Fibroblast of lung (primary cell): Measurements from ENCODE around the gene CGGBP1. TPM values are rescaled to one million over a fixed set of nuclear protein-coding genes. Genes with fewer than 3 reads are reported as not detected.

Experiments
- DNase-seq, 2 donors: peaks; one replicate each; pipeline versions ENCODE4 v3.0.0 to v3.0.0-alpha.2; 2010; ENCODE audit warnings: low read depth in 2 of 2
- H2AFZ ChIP-seq: 2 replicates; pipeline ENCODE4 v1.5.1; 2012; ENCODE audit warnings: low read length, control low read depth, inconsistent platforms
- H3K27ac ChIP-seq: 2 replicates; pipeline ENCODE4 v1.5.1; 2011; ENCODE audit warnings: low read length, control low read depth; ENCODE audit not compliant: insufficient read depth
- H3K27me3 ChIP-seq: 2 replicates; pipeline ENCODE4 v1.5.1; 2011; ENCODE audit warnings: mild to moderate bottlenecking, low read length; ENCODE audit not compliant: control insufficient read depth, insufficient read depth
- H3K36me3 ChIP-seq: 2 replicates; pipeline ENCODE4 v1.5.1; 2011; ENCODE audit warnings: low read length; ENCODE audit not compliant: control insufficient read depth, insufficient read depth
- H3K4me1 ChIP-seq: 2 replicates; pipeline ENCODE4 v1.5.1; 2011; ENCODE audit warnings: low read length; ENCODE audit not compliant: control insufficient read depth, insufficient read depth; ENCODE audit errors: extremely low read depth
- H3K4me2 ChIP-seq: 2 replicates; pipeline ENCODE4 v1.5.1; 2011; ENCODE audit warnings: low read length, control low read depth; ENCODE audit not compliant: insufficient read depth; ENCODE audit errors: extremely low read depth
- H3K4me3 ChIP-seq, 4 experiments: fragments of 200-600 bp in 1 of 4; sonication (generic) in 1 of 4; replicated peaks in 1 of 4; 2 replicates each; pipeline ENCODE4 v1.5.1; 2011 to 2016; ENCODE audit warnings: low read length in 4 of 4, low read depth in 3 of 4, mild to moderate bottlenecking in 3 of 4, control low read depth in 2 of 4, inconsistent platforms in 1 of 4, mixed read lengths in 1 of 4; ENCODE audit not compliant: insufficient read depth in 1 of 4; ENCODE audit errors: control extremely low read depth in 1 of 4
- H3K79me2 ChIP-seq: 2 replicates; pipeline ENCODE4 v1.5.1; 2012; ENCODE audit warnings: mild to moderate bottlenecking, low read length, inconsistent platforms; ENCODE audit not compliant: control insufficient read depth, insufficient read depth
- H3K9ac ChIP-seq: 2 replicates; pipeline ENCODE4 v1.5.1; 2011; ENCODE audit warnings: mild to moderate bottlenecking, low read length, control low read depth; ENCODE audit not compliant: insufficient read depth
- H3K9me3 ChIP-seq: 2 replicates; pipeline ENCODE4 v1.5.1; 2012; ENCODE audit warnings: low read depth, low read length; ENCODE audit not compliant: control insufficient read depth, insufficient read depth
- H4K20me1 ChIP-seq: 2 replicates; pipeline ENCODE4 v1.5.1; 2011; ENCODE audit warnings: low read length; ENCODE audit not compliant: control insufficient read depth, insufficient read depth; ENCODE audit errors: extremely low read depth
- EZH2 ChIP-seq: IDR thresholded peaks from 2 replicates; pipeline ENCODE4 v1.5.1; 2012; ENCODE audit warnings: low read length, control low read depth, mild to moderate bottlenecking; ENCODE audit errors: missing control alignments
- polyA plus RNA-seq, 2 donors: library from polyadenylated mRNA; depleted of rRNA in 1 of 2; stranded (reverse) in 1 of 2; unstranded in 1 of 2; fragments of >200 nt; gene quantifications; 2 replicates each; pipeline ENCODE4 v1.2.1, GENCODE V29; 2011 to 2012; ENCODE audit warnings: missing spikeins in 1 of 2
- total RNA-seq: library from RNA; depleted of rRNA; stranded (reverse); fragments of >200 nt; gene quantifications from 2 replicates; pipeline ENCODE4 v1.2.1, GENCODE V29; 2014
- TF ChIP-seq, protein P1 (sequence below), 2 donors: IDR thresholded peaks in 1 of 2; conservative IDR thresholded peaks in 1 of 2; 1 replicate in 1 of 2; 2 replicates in 1 of 2; pipeline ENCODE4 v1.5.1; 2011 to 2012; ENCODE audit warnings: low read length in 2 of 2, control low read depth in 1 of 2, inconsistent platforms in 1 of 2, low read depth in 1 of 2, mild to moderate bottlenecking in 1 of 2

CGGBP1 gene
- total and polyA plus RNA-seq, 2 donors (not counting 1 experiment from before 2014, with no cell fraction given): 70.8 to 71.0 TPM

DNA sequence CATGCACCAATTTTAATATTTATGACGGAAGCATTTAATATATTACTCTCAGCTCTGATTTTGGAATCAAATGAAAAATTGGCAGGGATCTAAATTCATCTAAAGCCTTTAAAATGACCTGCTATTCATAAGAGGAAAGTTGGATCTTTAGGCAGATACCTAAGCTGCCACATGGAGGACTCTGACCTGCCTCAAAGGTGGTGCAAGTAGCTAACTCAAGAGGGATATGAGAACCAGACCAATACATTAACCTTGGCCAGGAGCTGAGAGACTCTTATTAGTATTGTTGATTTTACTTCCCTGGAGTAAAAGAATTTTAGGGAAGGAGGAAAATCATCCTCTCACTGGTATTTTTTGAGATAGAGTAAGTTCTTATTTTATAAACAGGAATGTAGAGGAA is 17.9 kb upstream of the CGGBP1 start:
- TF ChIP-seq, protein P1, sequence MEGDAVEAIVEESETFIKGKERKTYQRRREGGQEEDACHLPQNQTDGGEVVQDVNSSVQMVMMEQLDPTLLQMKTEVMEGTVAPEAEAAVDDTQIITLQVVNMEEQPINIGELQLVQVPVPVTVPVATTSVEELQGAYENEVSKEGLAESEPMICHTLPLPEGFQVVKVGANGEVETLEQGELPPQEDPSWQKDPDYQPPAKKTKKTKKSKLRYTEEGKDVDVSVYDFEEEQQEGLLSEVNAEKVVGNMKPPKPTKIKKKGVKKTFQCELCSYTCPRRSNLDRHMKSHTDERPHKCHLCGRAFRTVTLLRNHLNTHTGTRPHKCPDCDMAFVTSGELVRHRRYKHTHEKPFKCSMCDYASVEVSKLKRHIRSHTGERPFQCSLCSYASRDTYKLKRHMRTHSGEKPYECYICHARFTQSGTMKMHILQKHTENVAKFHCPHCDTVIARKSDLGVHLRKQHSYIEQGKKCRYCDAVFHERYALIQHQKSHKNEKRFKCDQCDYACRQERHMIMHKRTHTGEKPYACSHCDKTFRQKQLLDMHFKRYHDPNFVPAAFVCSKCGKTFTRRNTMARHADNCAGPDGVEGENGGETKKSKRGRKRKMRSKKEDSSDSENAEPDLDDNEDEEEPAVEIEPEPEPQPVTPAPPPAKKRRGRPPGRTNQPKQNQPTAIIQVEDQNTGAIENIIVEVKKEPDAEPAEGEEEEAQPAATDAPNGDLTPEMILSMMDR (conservative IDR thresholded peaks at IDR 0.05 in 1 of 2, IDR thresholded peaks at IDR 0.05 in 1 of 2; ENCODE audit: low read depth in 1 of 2, low read length in 2 of 2): no peak
- TF ChIP-seq EZH2: no peak
- Histone ChIP-seq H3K36me3 (no peaks in the 10 kb centered on the region), H3K27me3 (no peaks in the 10 kb centered on the region), H3K4me3 (no peak overlapping the region), H3K79me2 (peaks cover 42% of the 10 kb centered on the region), H3K27ac (no peak overlapping the region), H3K4me1 (no peaks in the 10 kb centered on the region), H3K4me2 (no peak overlapping the region), H2AFZ (no peak overlapping the region), H3K9me3 (no peaks in the 10 kb centered on the region), H3K9ac (no peak overlapping the region), H4K20me1 (peaks cover 3% of the 10 kb centered on the region)
- no peak for DNase-seq

DNA sequence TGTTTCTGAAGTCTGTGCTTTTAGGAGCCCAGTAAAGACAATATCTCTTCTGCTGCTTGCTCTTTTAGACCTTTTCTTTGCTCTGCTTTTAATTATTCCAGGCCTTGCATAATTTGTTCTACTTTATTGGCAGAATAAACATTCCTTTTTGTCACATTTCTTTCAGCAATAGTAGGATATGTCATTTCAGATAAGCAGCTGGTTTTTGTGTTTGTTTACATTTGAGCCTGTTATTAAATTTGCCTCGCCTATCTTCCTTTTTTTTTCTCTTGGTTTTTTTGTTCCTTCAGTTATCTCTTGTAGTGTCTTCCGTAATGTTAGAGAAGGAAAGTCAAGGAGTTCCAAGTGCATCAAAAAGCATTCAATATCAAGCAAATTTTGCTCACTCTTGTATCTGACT is 16.7 kb upstream of the CGGBP1 start:
- Histone ChIP-seq H3K79me2 (peaks cover 39% of the 10 kb centered on the region), H2AFZ (no peak overlapping the region), H3K36me3 (no peaks in the 10 kb centered on the region), H4K20me1 (peaks cover 3% of the 10 kb centered on the region), H3K27ac (no peak overlapping the region), H3K4me1 (no peaks in the 10 kb centered on the region), H3K4me3 (no peak overlapping the region), H3K9ac (no peak overlapping the region), H3K9me3 (no peaks in the 10 kb centered on the region), H3K4me2 (no peak overlapping the region), H3K27me3 (no peaks in the 10 kb centered on the region)
- no peak for TF ChIP-seq EZH2
- no peak for DNase-seq

DNA sequence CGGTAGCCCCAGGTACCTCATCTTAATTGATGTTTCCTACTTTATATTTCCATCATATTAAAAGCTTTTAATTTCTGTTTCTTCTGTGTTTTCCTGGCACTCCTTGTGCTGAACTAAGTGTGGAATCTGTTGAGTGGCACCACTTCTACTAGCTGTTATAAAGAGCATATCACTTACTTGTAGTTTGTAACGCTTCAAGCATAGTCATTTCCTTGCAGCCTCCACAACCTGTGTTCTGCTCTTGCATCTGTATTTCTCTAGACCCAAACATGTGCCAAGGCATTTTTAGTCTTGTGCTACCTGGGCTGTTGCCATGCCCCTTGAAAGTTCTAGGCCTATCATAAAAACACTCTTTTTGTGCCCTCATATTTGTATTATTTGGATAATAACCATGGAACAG is 16.3 kb upstream of the CGGBP1 start:
- no peaks in the 10 kb centered on the region for H3K27me3 ChIP-seq

More for the DNA sequence above, 16.3 kb upstream of the CGGBP1 start:
- H4K20me1 ChIP-seq: peaks cover 3% of the 10 kb centered on the region
- no peaks in the 10 kb centered on the region for H3K4me1 ChIP-seq
- no peaks in the 10 kb centered on the region for H3K9me3 ChIP-seq
- no peak overlapping the region for H3K27ac ChIP-seq
- H3K36me3 ChIP-seq: no peaks in the 10 kb centered on the region
- peaks cover 38% of the 10 kb centered on the region for H3K79me2 ChIP-seq
- TF ChIP-seq, protein P1 (conservative IDR thresholded peaks at IDR 0.05 in 1 of 2, IDR thresholded peaks at IDR 0.05 in 1 of 2; ENCODE audit: low read depth in 1 of 2, low read length in 2 of 2): no peak
- TF ChIP-seq EZH2: no peak
- H3K4me2 ChIP-seq: no peak overlapping the region
- no peak overlapping the region for H3K9ac ChIP-seq
- no peak for DNase-seq
- no peak overlapping the region for H3K4me3 ChIP-seq
- H2AFZ ChIP-seq: no peak overlapping the region
